Gastroesophageal sphincter (tissue), 4 donors: ENCODE results near the gene TMEM203. TPM values are rescaled to one million over a fixed set of nuclear protein-coding genes. Genes with fewer than 3 reads are reported as not detected.
A peak's percentile ranks its signal among the peaks of the same experiment; 100 is the strongest.

Experiments
- ATAC-seq: fragments of 150-250 bp; one replicate; pipeline ENCODE4 v1.9.1; 2016; ENCODE audit warnings: mild to moderate bottlenecking, moderate library complexity
- H3K27ac ChIP-seq, 4 donors: fragments of 200-600 bp; sonication (generic) in 3 of 4; 1 replicate in 3 of 4; 2 replicates in 1 of 4; pipeline ENCODE4 v1.5.1; 2016 to 2019
- H3K27me3 ChIP-seq: fragments of 200-600 bp; sonication (generic); one replicate; pipeline ENCODE4 v1.5.1; 2019
- H3K36me3 ChIP-seq, 2 donors: fragments of 200-600 bp; sonication (generic); one replicate each; pipeline ENCODE4 v1.5.1; 2019; ENCODE audit warnings: control low read depth in 1 of 2
- H3K4me1 ChIP-seq, 3 donors: fragments of 200-600 bp; sonication (generic); 1 replicate in 2 of 3; 2 replicates in 1 of 3; pipeline ENCODE4 v1.5.1; 2016 to 2019; ENCODE audit warnings: control low read depth in 2 of 3
- H3K4me3 ChIP-seq, 2 donors: fragments of 200-600 bp; sonication (generic); one replicate each; pipeline ENCODE4 v1.5.1; 2019; ENCODE audit warnings: mild to moderate bottlenecking in 1 of 2, moderate library complexity in 1 of 2
- H3K9me3 ChIP-seq, 3 donors: fragments of 200-600 bp; sonication (generic); one replicate each; pipeline ENCODE4 v1.5.1; 2017 to 2019; ENCODE audit warnings: control low read depth in 2 of 3
- EP300 ChIP-seq: sonication (generic); formaldehyde crosslinking; IDR thresholded peaks from one replicate; pipeline ENCODE4 v1.6.1; 2017; ENCODE audit warnings: antibody characterized with exemption, mild to moderate bottlenecking
- POLR2A ChIP-seq, 2 donors: fragments of 450-650 bp; IDR thresholded peaks; one replicate each; pipeline ENCODE4 v1.6.1; 2017; ENCODE audit warnings: antibody characterized with exemption in 2 of 2, mild to moderate bottlenecking in 2 of 2, moderate library complexity in 1 of 2
- POLR2AphosphoS5 ChIP-seq: sonication (generic); formaldehyde crosslinking; IDR thresholded peaks from one replicate; pipeline ENCODE4 v1.6.1; 2017; ENCODE audit warnings: antibody characterized with exemption
- WGBS, 2 donors: methylation state at CpG; one replicate each; pipeline ENCODE4 v1.1.5; 2018; ENCODE audit warnings: low coverage in 1 of 2; 5-methylcytosine and 5-hydroxymethylcytosine counted together
- total RNA-seq, 4 donors: library from RNA; depleted of rRNA; stranded (reverse); fragments of >200 nt; gene quantifications; one replicate each; pipeline ENCODE4 v1.1.0, GENCODE V29; 2016
- TF ChIP-seq, protein P1 (sequence below), 4 experiments: fragments of 200-600 bp in 2 of 4; fragments of 450-650 bp in 2 of 4; sonication (generic) in 1 of 4; IDR thresholded peaks; one replicate each; pipeline ENCODE4 v1.5.1; 2017 to 2019; ENCODE audit warnings: antibody characterized with exemption in 4 of 4, mild to moderate bottlenecking in 2 of 4, moderate library complexity in 2 of 4

Gene TMEM203
- total RNA-seq, 4 donors from 2014 or later, result 21.9 to 36.1 (median 29.1) TPM

DNA sequence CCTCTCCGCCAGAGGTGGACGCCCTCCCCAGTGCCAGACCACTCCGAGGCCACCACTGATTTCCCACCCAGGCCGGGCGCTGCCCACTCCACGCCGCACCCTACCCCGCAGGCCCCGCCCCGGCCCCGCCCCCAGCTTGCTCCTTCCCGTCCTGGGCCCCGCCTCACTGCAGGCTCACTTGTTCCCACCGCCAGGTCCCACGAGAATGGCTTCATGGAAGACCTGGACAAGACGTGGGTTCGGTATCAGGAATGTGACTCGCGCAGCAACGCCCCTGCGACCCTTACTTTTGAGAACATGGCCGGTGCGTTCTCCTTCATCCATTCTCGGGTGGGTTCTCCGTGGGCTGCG, 42.1 kb downstream of the TMEM203 start:
- H3K36me3 ChIP-seq, result no peaks in the 10 kb centered on the region
- no peak for ATAC-seq
- TF ChIP-seq POLR2AphosphoS5 (no peak), POLR2A (IDR thresholded peaks at IDR 0.05) (no peak), EP300 (no peak)
- TF ChIP-seq, protein P1, sequence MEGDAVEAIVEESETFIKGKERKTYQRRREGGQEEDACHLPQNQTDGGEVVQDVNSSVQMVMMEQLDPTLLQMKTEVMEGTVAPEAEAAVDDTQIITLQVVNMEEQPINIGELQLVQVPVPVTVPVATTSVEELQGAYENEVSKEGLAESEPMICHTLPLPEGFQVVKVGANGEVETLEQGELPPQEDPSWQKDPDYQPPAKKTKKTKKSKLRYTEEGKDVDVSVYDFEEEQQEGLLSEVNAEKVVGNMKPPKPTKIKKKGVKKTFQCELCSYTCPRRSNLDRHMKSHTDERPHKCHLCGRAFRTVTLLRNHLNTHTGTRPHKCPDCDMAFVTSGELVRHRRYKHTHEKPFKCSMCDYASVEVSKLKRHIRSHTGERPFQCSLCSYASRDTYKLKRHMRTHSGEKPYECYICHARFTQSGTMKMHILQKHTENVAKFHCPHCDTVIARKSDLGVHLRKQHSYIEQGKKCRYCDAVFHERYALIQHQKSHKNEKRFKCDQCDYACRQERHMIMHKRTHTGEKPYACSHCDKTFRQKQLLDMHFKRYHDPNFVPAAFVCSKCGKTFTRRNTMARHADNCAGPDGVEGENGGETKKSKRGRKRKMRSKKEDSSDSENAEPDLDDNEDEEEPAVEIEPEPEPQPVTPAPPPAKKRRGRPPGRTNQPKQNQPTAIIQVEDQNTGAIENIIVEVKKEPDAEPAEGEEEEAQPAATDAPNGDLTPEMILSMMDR (IDR thresholded peaks at IDR 0.05), result no peak

GRCh38 chr9:137162505-137163364, 42.7 kb downstream of the TMEM203 start:
- Histone ChIP-seq H3K27ac (no peak overlapping the region), H3K27me3 (peaks cover 100% of the 10 kb centered on the region)
- 3% methylated on average over 5 of the region's 74 CpGs; no CpG with 5 or more reads in 1 of the 2 donors for WGBS, 2 donors

More for the DNA sequence above, 42.1 kb downstream of the TMEM203 start:
- Histone ChIP-seq H3K27me3 (peaks cover 100% of the 10 kb centered on the region), H3K4me3 (peak overlapping the region in 1 of 2 donors; percentile 38), H3K27ac (no peak overlapping the region), H3K4me1 (peaks cover 3 to 44% (median 27%) of the 10 kb centered on the region in 3 donors), H3K9me3 (no peaks in the 10 kb centered on the region)
- WGBS, 2 donors, result 0% methylated on average over 3 of the region's 26 CpGs; no CpG with 5 or more reads in 1 of the 2 donors

GRCh38 chr9:137161558-137162486, 43.6 kb downstream of the TMEM203 start:
- no peak overlapping the region for H3K27ac ChIP-seq
- H3K27me3 ChIP-seq, result peaks cover 100% of the 10 kb centered on the region
- no peaks in the 10 kb centered on the region for H3K9me3 ChIP-seq
- no peak for TF ChIP-seq EP300
- TF ChIP-seq POLR2AphosphoS5, result no peak
- TF ChIP-seq POLR2A (IDR thresholded peaks at IDR 0.05), result no peak
- TF ChIP-seq, protein P1 (IDR thresholded peaks at IDR 0.05), result no peak
- no peaks in the 10 kb centered on the region for H3K36me3 ChIP-seq
- H3K4me1 ChIP-seq, result peaks cover 0 to 36% (median 18%) of the 10 kb centered on the region in 3 donors
- ATAC-seq, result no peak
- 0% methylated on average over 4 of the region's 71 CpGs; no CpG with 5 or more reads in 1 of the 2 donors for WGBS, 2 donors
- H3K4me3 ChIP-seq, result no peak overlapping the region

More at GRCh38 chr9:137162505-137163364, 42.7 kb downstream of the TMEM203 start:
- H3K9me3 ChIP-seq, result no peaks in the 10 kb centered on the region
- no peak for TF ChIP-seq EP300
- no peak for TF ChIP-seq POLR2AphosphoS5
- no peak for TF ChIP-seq POLR2A (IDR thresholded peaks at IDR 0.05)
- TF ChIP-seq, protein P1 (IDR thresholded peaks at IDR 0.05), result peak in 2 of 4 experiments; percentile 16 to 23
- peak; percentile 18 for ATAC-seq
- H3K4me3 ChIP-seq, result peak overlapping the region in 1 of 2 donors; percentile 38
- H3K36me3 ChIP-seq, result no peaks in the 10 kb centered on the region
- H3K4me1 ChIP-seq, result peaks cover 0 to 38% (median 21%) of the 10 kb centered on the region in 3 donors

GRCh38 chr9:137160716-137161557, 44.5 kb downstream of the TMEM203 start:
- Histone ChIP-seq H3K9me3 (no peaks in the 10 kb centered on the region), H3K4me3 (no peak overlapping the region), H3K4me1 (peaks cover 0 to 43% (median 21%) of the 10 kb centered on the region in 3 donors), H3K27me3 (peaks cover 100% of the 10 kb centered on the region), H3K36me3 (no peaks in the 10 kb centered on the region), H3K27ac (no peak overlapping the region)
- no peak for ATAC-seq
- WGBS, 2 donors, result 9% methylated on average over 4 of the region's 56 CpGs; no CpG with 5 or more reads in 1 of the 2 donors
- TF ChIP-seq, protein P1 (IDR thresholded peaks at IDR 0.05), result no peak
- TF ChIP-seq EP300 (no peak), POLR2A (IDR thresholded peaks at IDR 0.05) (no peak), POLR2AphosphoS5 (no peak)
